Measurements from ENCODE around the gene CREBZF. TPM values are rescaled to one million over a fixed set of nuclear protein-coding genes. Genes with fewer than 3 reads are reported as not detected.

The CREBZF gene, protein sequence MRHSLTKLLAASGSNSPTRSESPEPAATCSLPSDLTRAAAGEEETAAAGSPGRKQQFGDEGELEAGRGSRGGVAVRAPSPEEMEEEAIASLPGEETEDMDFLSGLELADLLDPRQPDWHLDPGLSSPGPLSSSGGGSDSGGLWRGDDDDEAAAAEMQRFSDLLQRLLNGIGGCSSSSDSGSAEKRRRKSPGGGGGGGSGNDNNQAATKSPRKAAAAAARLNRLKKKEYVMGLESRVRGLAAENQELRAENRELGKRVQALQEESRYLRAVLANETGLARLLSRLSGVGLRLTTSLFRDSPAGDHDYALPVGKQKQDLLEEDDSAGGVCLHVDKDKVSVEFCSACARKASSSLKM
- total RNA-seq (100 to 1,000 TPM; 116 to 118 TPM), polyA plus RNA-seq (10 to 100 TPM in 2 of 3 donors, 1 to 10 TPM in 1; 9.5 to 11.6 (median 11.1) TPM), total RNA-seq (90.7 to 297 (median 113) reads per million in 6 experiments)

DNA sequence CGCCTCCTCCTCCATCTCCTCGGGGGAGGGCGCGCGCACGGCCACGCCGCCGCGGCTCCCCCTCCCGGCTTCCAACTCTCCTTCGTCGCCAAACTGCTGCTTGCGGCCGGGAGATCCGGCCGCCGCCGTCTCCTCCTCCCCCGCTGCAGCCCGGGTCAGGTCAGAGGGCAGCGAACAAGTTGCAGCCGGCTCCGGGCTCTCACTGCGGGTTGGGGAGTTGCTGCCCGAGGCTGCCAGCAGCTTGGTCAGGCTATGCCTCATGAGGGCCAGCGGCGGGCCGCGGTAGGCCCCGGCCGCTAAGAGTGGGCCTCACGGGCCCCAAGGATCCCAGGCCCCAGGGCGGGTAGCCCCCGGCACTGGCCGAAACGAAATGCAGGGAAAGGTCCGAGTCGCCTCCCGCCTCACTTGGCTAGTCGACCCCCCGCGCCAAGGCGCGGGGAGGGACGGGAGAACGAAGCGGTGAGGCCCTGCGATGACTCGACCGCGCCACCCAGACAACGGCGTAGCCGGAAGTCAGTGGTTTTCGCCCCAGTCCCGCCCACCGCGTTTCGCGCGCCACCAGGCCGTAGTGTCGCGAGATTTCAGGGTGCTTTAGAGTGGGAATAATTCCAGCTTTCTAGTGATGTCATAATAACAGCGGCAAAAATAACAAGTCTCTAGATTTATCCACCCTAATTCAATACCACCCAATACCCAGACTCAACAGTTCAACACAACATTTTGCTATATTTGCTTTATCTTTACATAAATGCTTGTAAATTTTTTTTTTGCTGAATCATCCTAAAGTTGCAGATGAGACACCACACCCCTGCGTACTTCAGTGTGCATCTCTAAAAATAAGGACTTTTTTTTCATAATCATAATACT, at the start of gene CREBZF:
TSS of gene CREBZF (minus strand) at position 515 of the 867 bp plus-strand sequence. CDS start at position 261, 254 bp downstream.
- DNase-seq (peak; percentile 80 to 95 (median 91)), ATAC-seq (peak; percentile 68 to 70)
- Mint-ChIP-seq H3K4me3 (peak within 1 kb of the TSS; percentile 97 to 100 (median 100)), H3K4me1 (peaks cover 20 to 50% (median 44%) of the 10 kb centered on the region in 4 donors), H3K27me3 (no peaks in the 10 kb centered on the region), H3K36me3 (peaks cover 0 to 29% (median 5%) of the 10 kb centered on the region in 3 donors), H3K9me3 (no peaks in the 10 kb centered on the region), H3K27ac (peak within 1 kb of the TSS; percentile 99 to 100 (median 100))
- POLR2A ChIA-PET = interaction anchor here (0.5 to 2.9 kb wide), 21 partner anchors 11 to 580 kb away, joined by 3 to 98 read pairs (median 5); partner anchors contain the start of genes CCDC83, DLG2, EED and TMEM126A

DNA sequence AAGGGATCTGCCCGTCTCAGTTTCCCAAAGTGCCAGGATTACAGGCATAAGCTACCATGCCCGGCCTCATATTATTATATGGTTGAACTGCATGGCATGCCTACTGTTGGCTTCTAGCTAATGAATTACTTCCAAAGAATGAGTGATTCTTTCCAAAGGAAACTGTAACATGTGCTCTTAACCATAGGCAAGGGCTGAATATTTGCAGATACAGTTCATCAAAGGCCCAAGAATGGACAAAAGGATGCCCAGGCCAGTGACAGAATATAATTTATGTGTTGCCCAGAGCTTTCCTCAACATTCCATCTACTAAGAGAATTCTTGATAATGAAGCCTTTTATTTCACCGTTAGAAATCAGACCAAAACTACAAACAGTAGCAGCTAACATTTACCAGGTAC, 48.0 kb upstream of the CREBZF start:
- H3K4me3 Mint-ChIP-seq = no peak overlapping the region
- H3K27me3 Mint-ChIP-seq = no peaks in the 10 kb centered on the region
- H3K27ac Mint-ChIP-seq = no peak overlapping the region
- H3K36me3 Mint-ChIP-seq = peaks cover 0 to 11% (median 7%) of the 10 kb centered on the region in 3 donors
- peaks cover 0 to 3% (median 0%) of the 10 kb centered on the region in 4 donors for H3K4me1 Mint-ChIP-seq
- ATAC-seq (no peak), DNase-seq (no peak)
- POLR2A ChIA-PET = interaction anchor here (0.6 kb wide), 1 partner anchor 90 kb away, joined by 3 read pairs; no protein-coding TSS in a partner anchor
- H3K9me3 Mint-ChIP-seq = no peaks in the 10 kb centered on the region

DNA sequence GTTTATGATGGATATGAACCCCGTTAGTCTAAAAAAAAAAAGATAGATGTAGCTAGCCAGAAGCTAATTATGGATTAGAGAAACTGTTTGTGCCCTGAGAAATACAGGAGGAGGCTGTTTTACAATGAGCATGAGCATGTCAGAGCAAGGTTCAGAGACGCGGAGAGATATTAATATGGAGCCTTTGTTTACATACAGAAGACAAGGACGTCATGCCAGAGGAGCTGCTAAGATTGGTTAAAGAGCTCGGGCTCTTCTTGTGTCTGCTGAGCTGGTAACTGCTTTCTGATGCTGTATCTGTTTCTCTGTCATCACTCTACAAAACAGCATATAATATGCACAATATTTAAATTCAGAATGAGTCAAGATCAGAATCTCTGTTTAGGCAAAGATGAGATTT, 46.0 kb upstream of the CREBZF start:
- POLR2A ChIA-PET = no interaction called here

DNA sequence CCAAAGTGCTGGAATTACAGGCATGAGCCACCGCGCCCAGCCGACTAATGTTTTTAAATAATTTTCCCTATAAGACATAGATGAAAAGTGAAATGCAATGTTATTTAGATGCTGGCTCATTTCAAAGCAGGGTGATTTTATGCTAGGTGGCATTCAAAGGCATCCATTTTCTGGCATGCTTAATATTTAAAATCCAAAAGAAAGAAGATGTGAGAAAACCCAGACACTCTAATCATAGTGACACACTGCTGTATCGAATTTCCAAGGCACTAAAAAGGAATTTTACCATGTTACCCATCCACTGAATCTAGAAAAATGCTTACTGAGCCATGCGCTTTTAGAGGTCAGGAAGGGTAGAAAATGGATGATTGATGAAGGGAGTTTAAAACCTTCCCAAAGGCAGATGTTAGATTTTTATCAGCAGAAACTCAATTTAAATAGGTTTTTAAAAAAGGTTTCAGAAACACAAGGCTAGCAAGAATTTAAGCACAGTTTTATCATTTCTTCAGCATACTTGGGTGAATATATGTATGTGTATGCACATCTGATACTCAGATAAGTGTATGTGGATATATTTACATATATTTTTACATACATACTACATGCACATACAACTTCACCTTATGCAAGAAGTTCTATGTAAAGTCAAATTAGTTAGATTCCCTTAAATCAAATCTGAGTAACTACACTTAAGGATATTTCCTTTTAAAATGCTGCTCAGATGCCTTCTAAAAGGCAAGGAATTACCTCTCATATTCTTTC, 45.2 kb upstream of the CREBZF start:
- no peak overlapping the region for H3K27ac Mint-ChIP-seq
- H3K4me3 Mint-ChIP-seq = no peak overlapping the region
- POLR2A ChIA-PET = no interaction called here
- no peak for ATAC-seq
- H3K9me3 Mint-ChIP-seq = no peaks in the 10 kb centered on the region
- no peaks in the 10 kb centered on the region for H3K27me3 Mint-ChIP-seq
- DNase-seq = no peak
- H3K4me1 Mint-ChIP-seq = peaks cover 0 to 5% (median 0%) of the 10 kb centered on the region in 4 donors
- H3K36me3 Mint-ChIP-seq = peaks cover 4 to 26% (median 15%) of the 10 kb centered on the region in 3 donors

More for the DNA sequence above, 46.0 kb upstream of the CREBZF start:
- no peak overlapping the region for H3K4me3 Mint-ChIP-seq
- peak overlapping the region in 2 of 10 donors; percentile 0 to 57 for H3K27ac Mint-ChIP-seq
- no peaks in the 10 kb centered on the region for H3K9me3 Mint-ChIP-seq
- peaks cover 4 to 26% (median 15%) of the 10 kb centered on the region in 3 donors for H3K36me3 Mint-ChIP-seq
- no peaks in the 10 kb centered on the region for H3K27me3 Mint-ChIP-seq
- no peak for ATAC-seq
- no peak for DNase-seq
- H3K4me1 Mint-ChIP-seq = peaks cover 0 to 5% (median 0%) of the 10 kb centered on the region in 4 donors

DNA sequence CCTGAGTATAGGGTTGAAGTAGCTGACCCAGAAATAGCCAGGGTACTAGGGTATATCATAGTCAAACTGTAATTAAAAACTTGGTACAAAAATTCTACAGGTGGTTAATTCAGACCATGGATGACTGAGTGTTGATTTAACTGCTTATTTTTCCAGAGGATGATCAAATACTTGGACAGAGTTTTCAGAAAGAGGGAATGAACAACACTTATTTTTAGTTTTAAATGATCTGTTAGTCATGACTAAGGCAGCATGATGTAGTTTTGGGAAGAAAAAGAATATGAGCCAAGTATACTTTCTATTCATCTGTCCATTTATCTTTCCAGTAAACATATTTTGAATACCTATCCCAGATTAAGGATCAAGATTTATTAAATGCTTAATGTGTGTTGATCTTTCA, 40.9 kb upstream of the CREBZF start:
- DNase-seq (no peak), ATAC-seq (no peak)
- Mint-ChIP-seq H3K4me1 (peaks cover 0 to 2% (median under 1%) of the 10 kb centered on the region in 4 donors), H3K27me3 (no peaks in the 10 kb centered on the region), H3K36me3 (peaks cover 4 to 19% (median 16%) of the 10 kb centered on the region in 3 donors), H3K9me3 (no peaks in the 10 kb centered on the region), H3K4me3 (no peak overlapping the region), H3K27ac (peak overlapping the region in 1 of 10 donors; percentile 17)
- POLR2A ChIA-PET = no interaction called here

DNA sequence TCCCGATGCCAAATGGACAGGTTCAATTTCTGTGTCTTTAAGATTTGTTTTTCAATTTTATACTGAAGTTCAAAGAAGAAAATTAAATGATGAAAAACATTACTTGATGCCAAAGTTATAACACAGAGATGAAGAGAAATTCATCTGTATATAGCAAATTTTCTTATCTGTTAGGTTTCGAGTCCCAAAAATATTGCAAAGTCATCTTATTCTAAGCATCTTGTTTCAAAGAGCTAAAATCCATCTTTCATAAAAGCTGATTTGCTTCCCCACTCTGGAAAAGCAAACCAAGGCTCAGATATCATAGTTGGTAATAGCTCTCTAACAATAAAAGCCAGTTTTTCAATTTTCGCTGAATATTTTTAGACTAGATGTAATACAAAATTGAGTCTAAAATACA, 40.0 kb upstream of the CREBZF start:
- H3K4me3 Mint-ChIP-seq = no peak overlapping the region
- no peak for DNase-seq
- no peaks in the 10 kb centered on the region for H3K27me3 Mint-ChIP-seq
- POLR2A ChIA-PET = no interaction called here
- H3K4me1 Mint-ChIP-seq = peaks cover 4 to 9% (median 8%) of the 10 kb centered on the region in 4 donors
- no peaks in the 10 kb centered on the region for H3K9me3 Mint-ChIP-seq
- no peak overlapping the region for H3K27ac Mint-ChIP-seq
- ATAC-seq = no peak
- peaks cover 4 to 18% (median 16%) of the 10 kb centered on the region in 3 donors for H3K36me3 Mint-ChIP-seq

DNA sequence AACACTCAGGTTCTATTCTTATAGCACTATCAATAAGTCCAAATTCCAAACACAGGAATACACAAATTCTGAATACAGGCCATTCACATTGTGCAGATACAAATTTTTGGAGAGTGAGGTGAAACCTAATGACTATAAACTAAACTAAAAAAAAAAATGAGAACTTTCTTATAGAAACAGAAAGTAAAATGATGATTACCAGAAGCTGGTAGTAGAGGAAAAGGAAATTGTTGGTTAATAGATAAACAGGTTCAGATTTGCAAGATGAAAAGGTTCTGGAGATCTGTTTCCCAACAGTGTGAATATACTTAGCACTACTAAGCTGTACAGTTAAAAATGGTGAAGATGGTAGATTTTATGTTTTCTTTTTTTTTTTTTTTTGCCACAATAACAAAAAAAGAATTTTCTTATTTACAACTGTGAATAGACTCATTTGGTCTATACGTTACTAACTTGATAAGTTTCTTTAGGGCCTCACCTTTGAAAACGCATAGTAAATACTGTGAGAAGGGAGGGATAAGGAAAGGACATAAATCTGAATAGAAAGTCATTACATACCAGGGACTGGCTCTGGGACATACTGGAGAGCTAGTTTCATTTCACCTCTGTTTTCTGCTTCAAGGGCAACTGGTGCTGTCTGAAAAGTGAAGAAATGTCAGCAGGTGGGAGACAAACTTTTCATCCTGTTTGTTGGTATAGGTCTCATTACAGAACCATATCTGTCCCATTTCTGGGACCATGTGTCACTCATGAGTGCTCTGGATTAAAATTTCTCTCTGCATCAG, 35.2 kb upstream of the CREBZF start:
- Mint-ChIP-seq H3K27me3 (no peaks in the 10 kb centered on the region), H3K36me3 (peaks cover 0 to 17% (median 9%) of the 10 kb centered on the region in 3 donors), H3K4me3 (peak overlapping the region in 8 of 10 donors; percentile 3 to 63 (median 46)), H3K9me3 (no peaks in the 10 kb centered on the region), H3K27ac (peak overlapping the region in 9 of 10 donors; percentile 11 to 74 (median 58)), H3K4me1 (peaks cover 9 to 23% (median 18%) of the 10 kb centered on the region in 4 donors)
- POLR2A ChIA-PET = interaction anchor here (0.6 to 0.7 kb wide), 5 partner anchors 14 to 128 kb away, joined by 3 to 6 read pairs (median 4); no protein-coding TSS in a partner anchor
- DNase-seq = peak in 3 of 10 donors; percentile 5 to 16 (median 10)
- peak; percentile 30 to 46 for ATAC-seq

DNA sequence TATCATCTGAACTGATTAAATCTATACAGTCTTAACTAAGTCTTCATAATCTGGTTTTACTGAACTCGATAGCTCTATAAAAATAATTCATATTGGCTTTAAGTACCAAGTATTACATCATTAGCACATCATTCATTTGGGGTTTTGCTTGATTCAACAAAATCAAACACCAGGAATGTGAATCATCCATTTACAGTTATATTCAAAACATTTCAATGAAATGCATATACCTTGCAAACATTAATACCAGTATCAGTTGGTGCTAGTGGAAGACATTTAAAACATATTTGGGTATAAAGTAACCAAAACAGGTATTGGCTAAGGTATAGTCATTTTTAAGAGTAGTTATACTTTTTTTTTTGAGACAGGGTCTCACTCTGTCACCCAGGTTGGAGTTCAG, 33.3 kb upstream of the CREBZF start:
- peak overlapping the region in 3 of 10 donors; percentile 10 to 64 (median 29) for H3K27ac Mint-ChIP-seq
- H3K4me3 Mint-ChIP-seq = no peak overlapping the region
- peaks cover 9 to 26% (median 20%) of the 10 kb centered on the region in 4 donors for H3K4me1 Mint-ChIP-seq
- POLR2A ChIA-PET = interaction anchor here (2.1 kb wide), 1 partner anchor 111 kb away, joined by 6 read pairs; no protein-coding TSS in a partner anchor
- no peaks in the 10 kb centered on the region for H3K27me3 Mint-ChIP-seq
- peaks cover 0 to 15% (median 9%) of the 10 kb centered on the region in 3 donors for H3K36me3 Mint-ChIP-seq
- no peak for DNase-seq
- no peak for ATAC-seq
- H3K9me3 Mint-ChIP-seq = no peaks in the 10 kb centered on the region

DNA sequence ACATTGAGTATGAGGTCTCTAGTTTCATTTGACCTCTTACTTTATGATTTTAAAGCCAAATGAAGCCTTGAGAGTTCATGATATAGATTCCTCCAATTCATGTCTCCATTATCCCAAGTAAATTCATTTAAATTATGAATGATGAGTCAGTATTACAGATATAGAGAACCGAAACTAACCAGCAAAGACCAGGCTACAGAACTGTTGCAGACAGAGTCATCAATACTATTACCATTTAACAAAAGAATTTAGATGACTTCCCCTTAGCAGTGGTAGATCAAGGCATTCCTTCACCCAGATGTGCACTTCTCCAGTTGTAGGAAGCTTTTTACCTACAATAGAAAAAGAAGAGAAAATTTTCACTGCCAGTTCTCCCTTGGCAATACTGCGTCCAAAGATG, 32.8 kb upstream of the CREBZF start:
- H3K4me1 Mint-ChIP-seq = peaks cover 9 to 26% (median 20%) of the 10 kb centered on the region in 4 donors
- H3K9me3 Mint-ChIP-seq = no peaks in the 10 kb centered on the region
- H3K4me3 Mint-ChIP-seq = no peak overlapping the region
- POLR2A ChIA-PET = interaction anchor here (2.1 kb wide), 1 partner anchor 112 kb away, joined by 6 read pairs; no protein-coding TSS in a partner anchor
- H3K27me3 Mint-ChIP-seq = no peaks in the 10 kb centered on the region
- H3K27ac Mint-ChIP-seq = peak overlapping the region in 1 of 10 donors; percentile 7
- ATAC-seq (no peak), DNase-seq (no peak)
- peaks cover 0 to 15% (median 7%) of the 10 kb centered on the region in 3 donors for H3K36me3 Mint-ChIP-seq

DNA sequence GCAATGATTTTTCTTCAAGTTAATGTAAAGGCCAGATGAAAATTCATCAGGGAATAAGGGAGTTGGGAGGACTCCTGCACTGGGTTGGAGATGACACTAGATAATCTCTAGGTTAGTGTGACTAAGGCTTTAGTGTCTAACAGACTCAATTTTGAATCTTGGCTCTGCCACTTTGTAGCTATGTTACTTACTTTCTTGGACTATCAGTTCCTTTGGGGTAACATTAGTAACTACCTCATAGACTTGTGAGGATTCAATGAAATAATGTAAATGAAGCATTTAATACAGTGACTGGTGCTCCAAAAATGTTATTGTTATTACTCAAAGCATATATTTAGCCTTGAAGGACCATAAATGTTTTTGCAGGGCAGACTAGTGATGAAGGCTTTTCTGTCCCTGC, 30.6 kb upstream of the CREBZF start:
- peaks cover 0 to 23% (median 4%) of the 10 kb centered on the region in 3 donors for H3K36me3 Mint-ChIP-seq
- no peaks in the 10 kb centered on the region for H3K9me3 Mint-ChIP-seq
- ATAC-seq (no peak), DNase-seq (no peak)
- peak overlapping the region in 1 of 10 donors; percentile 9 for H3K27ac Mint-ChIP-seq
- H3K27me3 Mint-ChIP-seq = no peaks in the 10 kb centered on the region
- H3K4me3 Mint-ChIP-seq = no peak overlapping the region
- peaks cover 9 to 22% (median 17%) of the 10 kb centered on the region in 4 donors for H3K4me1 Mint-ChIP-seq
- POLR2A ChIA-PET = interaction anchor here (1.3 kb wide), 1 partner anchor 32 kb away, joined by 3 read pairs; no protein-coding TSS in a partner anchor

DNA sequence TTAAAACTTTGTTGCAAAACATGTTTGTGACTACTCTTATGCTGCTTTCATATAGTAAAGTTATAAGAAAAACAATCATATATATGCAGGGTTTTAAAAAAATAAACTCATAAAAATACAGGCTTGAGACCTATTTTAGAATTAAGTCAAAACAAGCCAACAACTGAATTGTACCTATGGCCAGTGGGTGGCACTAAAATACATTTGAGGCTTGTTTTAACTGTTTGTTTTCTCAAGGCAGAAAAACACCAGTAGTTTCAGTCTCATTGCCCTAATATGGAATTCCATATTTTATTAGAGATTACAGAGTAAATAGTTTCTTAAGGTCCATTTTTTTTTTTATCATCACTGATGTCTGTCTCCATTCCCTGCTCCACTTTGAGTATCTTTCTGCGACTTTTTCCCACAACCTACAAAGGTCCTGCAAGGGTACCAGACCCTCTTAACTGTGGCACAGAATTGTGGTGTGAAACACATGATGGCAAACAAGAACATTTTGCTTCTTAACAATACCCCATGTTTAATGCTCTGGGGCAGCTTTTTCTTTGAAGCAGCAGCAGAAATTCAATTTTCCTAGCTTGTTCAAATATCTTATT, 29.6 kb upstream of the CREBZF start:
- Mint-ChIP-seq H3K9me3 (no peaks in the 10 kb centered on the region), H3K27ac (peak overlapping the region in 2 of 10 donors; percentile 24 to 39)

More for the DNA sequence above, 29.6 kb upstream of the CREBZF start:
- POLR2A ChIA-PET = no interaction called here
- Mint-ChIP-seq H3K27me3 (peaks cover 0 to 2% (median 0%) of the 10 kb centered on the region in 5 donors), H3K36me3 (peaks cover 0 to 24% (median 4%) of the 10 kb centered on the region in 3 donors), H3K4me3 (no peak overlapping the region), H3K4me1 (peaks cover 3 to 12% (median 7%) of the 10 kb centered on the region in 4 donors)
- ATAC-seq (peak; percentile 56 to 68), DNase-seq (peak in 5 of 10 donors; percentile 12 to 61 (median 47))
